IMR-90 (cell line): ENCODE measurements around the gene SH3D21. TPM values are rescaled to one million over a fixed set of nuclear protein-coding genes. Genes with fewer than 3 reads are reported as not detected.
A peak's percentile ranks its signal among the peaks of the same experiment; 100 is the strongest.

Experiments used
- ATAC-seq: fragments of 200-7000 bp; cut with Tn5 transposase; 2 replicates; pipeline ENCODE4 v1.9.1; 2020; ENCODE audit warnings: low read depth, mild to moderate bottlenecking, moderate library complexity
- BruUV-seq: library from RNA; stranded (reverse); fragments of 400-500 nt; replicated peaks from 2 replicates; lab custom pipeline; 2021; lab: Mats Ljungman, UMichigan
- CTCF ChIA-PET: fragments of 300-600 bp; formaldehyde crosslinking; extraction: SDS; loops from one replicate; lab custom pipeline; 2021; ENCODE audit warnings: antibody characterized with exemption; lab: Yijun Ruan, JAX
- POLR2A ChIA-PET: fragments of 300-600 bp; sonication (Branson Sonifier 250); formaldehyde crosslinking; loops from one replicate; lab custom pipeline; 2022; ENCODE audit warnings: antibody characterized with exemption; ENCODE audit not compliant: unreplicated experiment; lab: Charles Lee
- DNase-seq: peaks from one replicate; pipeline ENCODE4 v3.0.0; 2013
- H2AFZ ChIP-seq: replicated peaks from 2 replicates; pipeline ENCODE3; 2013; ENCODE audit warnings: low read length, mild to moderate bottlenecking; ENCODE audit not compliant: poor library complexity
- H2AK5ac ChIP-seq: 2 replicates; pipeline ENCODE4 v1.6.1; 2013; ENCODE audit warnings: low read depth, low read length, inconsistent platforms
- H2AK9ac ChIP-seq: replicated peaks from 2 replicates; pipeline ENCODE3; 2013; ENCODE audit warnings: mild to moderate bottlenecking, low read depth, low read length, moderate library complexity; ENCODE audit not compliant: poor library complexity
- H2BK120ac ChIP-seq: 2 replicates; pipeline ENCODE4 v1.6.1; 2013; ENCODE audit warnings: low read depth, low read length, inconsistent platforms
- H2BK15ac ChIP-seq: 3 replicates; pipeline ENCODE4 v1.6.1; 2013; ENCODE audit warnings: low read depth, low read length, inconsistent platforms
- H2BK20ac ChIP-seq: 2 replicates; pipeline ENCODE4 v1.6.1; 2013; ENCODE audit warnings: low read depth, mild to moderate bottlenecking, inconsistent platforms, low read length, moderate library complexity
- H2BK5ac ChIP-seq: 2 replicates; pipeline ENCODE4 v1.6.1; 2013; ENCODE audit warnings: mild to moderate bottlenecking, low read depth, low read length, inconsistent platforms; ENCODE audit not compliant: poor library complexity, severe bottlenecking
- H3K14ac ChIP-seq: replicated peaks from 2 replicates; pipeline ENCODE4 v1.6.1; 2013; ENCODE audit warnings: low read depth, low read length, inconsistent platforms
- H3K18ac ChIP-seq: 2 replicates; pipeline ENCODE4 v1.6.1; 2013; ENCODE audit warnings: low read depth, low read length, control low read depth
- H3K23ac ChIP-seq: 2 replicates; pipeline ENCODE4 v1.6.1; 2013; ENCODE audit warnings: low read depth, low read length, inconsistent platforms
- H3K27ac ChIP-seq: 2 replicates; pipeline ENCODE4 v1.5.1; 2013; ENCODE audit warnings: mild to moderate bottlenecking, control low read depth, low read length; ENCODE audit not compliant: insufficient read depth
- H3K27me3 ChIP-seq: 2 replicates; pipeline ENCODE4 v1.6.1; 2013; ENCODE audit warnings: low read length; ENCODE audit not compliant: control insufficient read depth, insufficient read depth
- H3K36me3 ChIP-seq: 2 replicates; pipeline ENCODE4 v1.6.1; 2013; ENCODE audit warnings: low read length, mixed read lengths; ENCODE audit not compliant: control insufficient read depth, insufficient read depth
- H3K4ac ChIP-seq: 2 replicates; pipeline ENCODE4 v1.6.1; 2013; ENCODE audit warnings: low read depth, low read length, inconsistent platforms
- H3K4me1 ChIP-seq: 2 replicates; pipeline ENCODE4 v1.6.1; 2013; ENCODE audit warnings: low read length, mixed read lengths; ENCODE audit not compliant: control insufficient read depth, insufficient read depth
- H3K4me2 ChIP-seq: 2 replicates; pipeline ENCODE4 v1.6.1; 2013; ENCODE audit warnings: low read depth, mild to moderate bottlenecking, control low read depth, low read length, moderate library complexity
- H3K4me3 ChIP-seq: 2 replicates; pipeline ENCODE4 v1.5.1; 2013; ENCODE audit warnings: low read depth, mild to moderate bottlenecking, control low read depth, low read length, moderate library complexity; ENCODE audit not compliant: insufficient read depth
- H3K56ac ChIP-seq: 2 replicates; pipeline ENCODE4 v1.6.1; 2013; ENCODE audit warnings: low read length, inconsistent platforms; ENCODE audit not compliant: insufficient read depth; ENCODE audit errors: extremely low read depth
- H3K79me1 ChIP-seq, 2 experiments: 2 replicates each; pipeline ENCODE4 v1.6.1; 2013; ENCODE audit warnings: low read length in 2 of 2, inconsistent platforms in 1 of 2, low read depth in 1 of 2
- H3K9ac ChIP-seq: 2 replicates; pipeline ENCODE4 v1.6.1; 2013; ENCODE audit warnings: low read depth, low read length, control low read depth
- H3K9me1 ChIP-seq: 2 replicates; pipeline ENCODE4 v1.6.1; 2013; ENCODE audit warnings: low read length, inconsistent platforms; ENCODE audit not compliant: insufficient read depth
- H3K9me3 ChIP-seq: 2 replicates; pipeline ENCODE4 v1.6.1; 2013; ENCODE audit warnings: low read length; ENCODE audit not compliant: control insufficient read depth, insufficient read depth
- H4K20me1 ChIP-seq: 2 replicates; pipeline ENCODE4 v1.6.1; 2013; ENCODE audit warnings: low read length, inconsistent platforms; ENCODE audit not compliant: insufficient read depth
- H4K5ac ChIP-seq: 2 replicates; pipeline ENCODE4 v1.6.1; 2013; ENCODE audit warnings: mild to moderate bottlenecking, low read depth, low read length, control low read depth
- H4K8ac ChIP-seq, 2 experiments: 2 replicates each; pipeline ENCODE4 v1.6.1; 2013; ENCODE audit warnings: low read depth in 2 of 2, low read length in 2 of 2, control low read depth in 1 of 2, inconsistent platforms in 1 of 2
- H4K91ac ChIP-seq: 2 replicates; pipeline ENCODE4 v1.6.1; 2013; ENCODE audit warnings: low read depth, low read length, inconsistent platforms; ENCODE audit not compliant: insufficient read depth
- CHD1 ChIP-seq: IDR thresholded peaks from 2 replicates; pipeline ENCODE4 v1.6.1; 2012; ENCODE audit warnings: low read depth, low read length, improper control_type of control experiment
- FOS ChIP-seq: fragments of 150-350 bp; IDR thresholded peaks from 2 replicates; pipeline ENCODE4 v1.6.1; 2016; ENCODE audit warnings: low read depth, low read length
- MAFK ChIP-seq: IDR thresholded peaks from 2 replicates; pipeline ENCODE4 v1.6.1; 2012; ENCODE audit warnings: low read depth, low read length, improper control_type of control experiment
- MAZ ChIP-seq: IDR thresholded peaks from 2 replicates; pipeline ENCODE4 v1.6.1; 2012; ENCODE audit warnings: low read depth, mild to moderate bottlenecking, low read length, improper control_type of control experiment, moderate library complexity, borderline replicate concordance
- POLR2A ChIP-seq: IDR thresholded peaks from 2 replicates; pipeline ENCODE4 v1.6.1; 2012; ENCODE audit warnings: mild to moderate bottlenecking, low read depth, low read length
- RAD21 ChIP-seq: IDR thresholded peaks from 2 replicates; pipeline ENCODE4 v1.6.1; 2012; ENCODE audit warnings: low read length, improper control_type of control experiment
- RCOR1 ChIP-seq: IDR thresholded peaks from 2 replicates; pipeline ENCODE4 v1.6.1; 2012; ENCODE audit warnings: mild to moderate bottlenecking, low read length, improper control_type of control experiment; ENCODE audit not compliant: insufficient replicate concordance
- RFX5 ChIP-seq: IDR thresholded peaks from 2 replicates; pipeline ENCODE4 v1.8.0; 2012; ENCODE audit warnings: low read depth, mild to moderate bottlenecking, low read length, moderate library complexity
- USF2 ChIP-seq: fragments of 150-350 bp; IDR thresholded peaks from 2 replicates; pipeline ENCODE4 v1.6.1; 2017; ENCODE audit warnings: mild to moderate bottlenecking, antibody characterized with exemption, low read length, low read depth
- WGBS, 2 experiments: methylation state at CpG; one replicate each; pipeline versions ENCODE4 v1.1.5 to v1.1.7; 2013; ENCODE audit warnings: missing lambda C conversion rate in 2 of 2; ENCODE audit not compliant: insufficient read length in 1 of 2; ENCODE audit errors: extremely low coverage in 2 of 2; 5-methylcytosine and 5-hydroxymethylcytosine counted together
- dilution Hi-C: fragments of 300-500 bp; cut with HindIII; formaldehyde crosslinking; loops from one replicate; pipeline ENCODE4 v1.14.3; 2018; ENCODE audit warnings: low sequenced_read_pairs; ENCODE audit not compliant: unreplicated experiment
- in situ Hi-C: fragments of 300-500 bp; cut with MboI; formaldehyde crosslinking; loops from 3 replicates; pipeline ENCODE4 v1.14.3; 2019; ENCODE audit warnings: low sequenced_read_pairs, inconsistent platforms, mixed read lengths
- intact Hi-C: fragments of 100-400 bp; cut with micrococcal nuclease; formaldehyde crosslinking; loops from 2 replicates; pipeline ENCODE4 v1.10.0; 2022
- polyA plus RNA-seq, 3 experiments: library from polyadenylated mRNA; depleted of rRNA; stranded (reverse); fragments of >200 nt; gene quantifications; 2 replicates each; pipeline ENCODE4 v1.2.3, GENCODE V29; 2012; ENCODE audit warnings: low replicate concordance in 1 of 3
- total RNA-seq: library from RNA; depleted of rRNA; stranded (reverse); fragments of >200 nt; gene quantifications from 2 replicates; pipeline ENCODE4 v1.2.3, GENCODE V29; 2012

Gene SH3D21
- total and polyA plus RNA-seq, 2 of the 4 experiments (the other 2 are of a cell fraction), result 1.8 to 11.9 TPM

GRCh38 chr1:36306902-36307456, 811 bp downstream of the SH3D21 start:
- dilution Hi-C loops (no loop called here), intact Hi-C loops (loop anchor here (2.0 kb wide), 1 partner anchor 114 kb away; no protein-coding TSS in a partner anchor), in situ Hi-C loops (no loop called here)
- H4K5ac ChIP-seq, result peak overlapping the region; percentile 37; the same call in 1 of the 2 replicates
- H3K4me1 ChIP-seq, result peaks cover 8% of the 10 kb centered on the region
- no peak overlapping the region for H3K56ac ChIP-seq
- H2BK20ac ChIP-seq, result no peak overlapping the region
- no peaks in the 10 kb centered on the region for H3K9me3 ChIP-seq
- peak overlapping the region; percentile 97 for H2AFZ ChIP-seq
- H3K23ac ChIP-seq, result peak overlapping the region; percentile 91
- ChIA-PET POLR2A (no interaction called here), CTCF (no interaction called here)
- H3K9me1 ChIP-seq, result peaks cover 8% of the 10 kb centered on the region
- H4K91ac ChIP-seq, result peak overlapping the region; percentile 53; the same call in 1 of the 2 replicates
- BruUV-seq, result no TSS peak
- H2AK9ac ChIP-seq, result peak overlapping the region; percentile 99
- 1% methylated on average over 35 of the region's 46 CpGs; no CpG with 5 or more reads in 1 of the 2 experiments for WGBS, 2 experiments
- H4K8ac ChIP-seq, result peak overlapping the region; percentile 7 to 87; a peak in 3 of 4 replicates
- DNase-seq, result peak; percentile 91
- ATAC-seq, result peak; percentile 99
- H3K18ac ChIP-seq, result peak overlapping the region; percentile 7; the same call in 1 of the 2 replicates
- H3K27me3 ChIP-seq, result no peaks in the 10 kb centered on the region
- H3K4ac ChIP-seq, result peak overlapping the region; percentile 88
- H3K27ac ChIP-seq, result peak overlapping the region; percentile 47
- peak overlapping the region; percentile 88 for H2AK5ac ChIP-seq
- no peak; the same call in 1 of the 2 replicates for TF ChIP-seq CHD1
- TF ChIP-seq POLR2A, result peak; percentile 96
- peak; percentile 71; the same call in 1 of the 2 replicates for TF ChIP-seq MAZ
- no peak for TF ChIP-seq FOS
- TF ChIP-seq USF2, result peak; percentile 31; the same call in 1 of the 2 replicates
- no peak for TF ChIP-seq MAFK
- no peak for TF ChIP-seq RAD21
- peak; percentile 46 for TF ChIP-seq RCOR1
- no peak for TF ChIP-seq RFX5
- peak overlapping the region; percentile 67 for H2BK5ac ChIP-seq
- H3K79me1 ChIP-seq, result peaks cover 16 to 51% of the 10 kb centered on the region in 2 experiments; a peak in 3 of 4 replicates
- H3K36me3 ChIP-seq, result peaks cover 26% of the 10 kb centered on the region
- H3K4me2 ChIP-seq, result peak overlapping the region; percentile 80
- peak overlapping the region; percentile 60; the same call in 1 of the 2 replicates for H2BK120ac ChIP-seq
- H2BK15ac ChIP-seq, result 0 out of 3 replicates have a peak overlapping the region, but pooled peaks have one; percentile 7
- peak overlapping the region; percentile 76 for H3K9ac ChIP-seq
- peak overlapping the region; percentile 61 for H3K4me3 ChIP-seq
- peak overlapping the region; percentile 95 for H3K14ac ChIP-seq
- 0 out of 2 replicates have a peak, but pooled peaks cover 3% of the 10 kb centered on the region for H4K20me1 ChIP-seq
